Parathyroid adenoma (tissue), 2 donors: ENCODE results near the gene CFAP54.

Experiments used
- H2AFZ ChIP-seq: fragments of 300-600 bp; sonication (generic); one replicate; pipeline ENCODE4 v1.7.0; 2017; ENCODE audit warnings: antibody characterized with exemption, mild to moderate bottlenecking
- H3K27ac ChIP-seq: fragments of 300-600 bp; sonication (generic); one replicate; pipeline ENCODE4 v1.7.0; 2017
- H3K27me3 ChIP-seq: fragments of 300-600 bp; sonication (generic); one replicate; pipeline ENCODE4 v1.7.0; 2017; ENCODE audit warnings: low read length; ENCODE audit not compliant: control insufficient read depth, insufficient read depth
- H3K36me3 ChIP-seq: fragments of 300-600 bp; sonication (generic); one replicate; pipeline ENCODE4 v1.7.0; 2017; ENCODE audit warnings: low read length; ENCODE audit not compliant: control insufficient read depth, insufficient read depth
- H3K4me1 ChIP-seq: fragments of 300-600 bp; sonication (generic); one replicate; pipeline ENCODE4 v1.7.0; 2017; ENCODE audit warnings: control low read depth
- H3K4me2 ChIP-seq: fragments of 300-600 bp; sonication (generic); one replicate; pipeline ENCODE4 v1.7.0; 2017; ENCODE audit warnings: low read length
- H3K4me3 ChIP-seq: fragments of 300-600 bp; sonication (generic); one replicate; pipeline ENCODE4 v1.7.0; 2017; ENCODE audit warnings: low read depth, low read length
- H3K79me2 ChIP-seq: fragments of 300-600 bp; sonication (generic); one replicate; pipeline ENCODE4 v1.7.0; 2017; ENCODE audit warnings: control low read depth
- H3K9ac ChIP-seq: fragments of 300-600 bp; sonication (generic); one replicate; pipeline ENCODE4 v1.7.0; 2017; ENCODE audit warnings: mild to moderate bottlenecking
- H3K9me3 ChIP-seq: fragments of 300-600 bp; sonication (generic); one replicate; pipeline ENCODE4 v1.7.0; 2017; ENCODE audit warnings: low read length; ENCODE audit not compliant: control insufficient read depth
- CTCF ChIP-seq: fragments of 300-600 bp; sonication (generic); IDR thresholded peaks from one replicate; pipeline ENCODE4 v1.7.0; 2017; ENCODE audit warnings: antibody characterized with exemption, mild to moderate bottlenecking
- donor health status: primary hyperparathyroidism.

CFAP54 gene

GRCh38 chr12:96862326-96862725, 372.9 kb downstream of the CFAP54 start:
- H3K27ac ChIP-seq: no peak overlapping the region
- H3K4me2 ChIP-seq: no peak overlapping the region
- H3K9me3 ChIP-seq: no peaks in the 10 kb centered on the region
- H3K9ac ChIP-seq: no peak overlapping the region
- H3K36me3 ChIP-seq: no peaks in the 10 kb centered on the region
- no peak overlapping the region for H3K4me3 ChIP-seq
- H3K79me2 ChIP-seq: no peaks in the 10 kb centered on the region
- H3K4me1 ChIP-seq: no peaks in the 10 kb centered on the region
- H3K27me3 ChIP-seq: no peaks in the 10 kb centered on the region
- TF ChIP-seq CTCF: no peak
- no peak overlapping the region for H2AFZ ChIP-seq

GRCh38 chr12:96864335-96864734, 375.0 kb downstream of the CFAP54 start:
- TF ChIP-seq CTCF: no peak
- Histone ChIP-seq H3K4me3 (no peak overlapping the region), H3K9ac (no peak overlapping the region), H3K4me2 (no peak overlapping the region), H3K27me3 (no peaks in the 10 kb centered on the region), H3K4me1 (no peaks in the 10 kb centered on the region), H3K79me2 (no peaks in the 10 kb centered on the region), H2AFZ (no peak overlapping the region), H3K36me3 (no peaks in the 10 kb centered on the region), H3K27ac (no peak overlapping the region), H3K9me3 (no peaks in the 10 kb centered on the region)

- no peaks in the 10 kb centered on the region for H3K9me3 ChIP-seq
- H3K4me3 ChIP-seq: no peak overlapping the region
- no peak overlapping the region for H2AFZ ChIP-seq
- H3K79me2 ChIP-seq: no peaks in the 10 kb centered on the region
- H3K36me3 ChIP-seq: no peaks in the 10 kb centered on the region
- no peaks in the 10 kb centered on the region for H3K4me1 ChIP-seq
- no peak overlapping the region for H3K9ac ChIP-seq
- H3K27ac ChIP-seq: no peak overlapping the region
- no peak overlapping the region for H3K4me2 ChIP-seq
- H3K27me3 ChIP-seq: no peaks in the 10 kb centered on the region
- TF ChIP-seq CTCF: no peak
These were observed 377.6 kb downstream of the CFAP54 start for GRCh38 chr12:96866801-96867590.

GRCh38 chr12:96870946-96871345, 381.6 kb downstream of the CFAP54 start:
- Histone ChIP-seq H3K9me3 (no peaks in the 10 kb centered on the region), H3K4me2 (no peak overlapping the region), H3K4me1 (no peaks in the 10 kb centered on the region), H3K4me3 (no peak overlapping the region), H3K9ac (no peak overlapping the region), H3K79me2 (no peaks in the 10 kb centered on the region), H3K36me3 (no peaks in the 10 kb centered on the region), H2AFZ (no peak overlapping the region), H3K27ac (no peak overlapping the region), H3K27me3 (no peaks in the 10 kb centered on the region)
- TF ChIP-seq CTCF: no peak

- no peak overlapping the region for H2AFZ ChIP-seq
- TF ChIP-seq CTCF: no peak
- H3K79me2 ChIP-seq: no peaks in the 10 kb centered on the region
- H3K4me2 ChIP-seq: no peak overlapping the region
- H3K4me3 ChIP-seq: no peak overlapping the region
- H3K9ac ChIP-seq: no peak overlapping the region
- H3K9me3 ChIP-seq: no peaks in the 10 kb centered on the region
- no peaks in the 10 kb centered on the region for H3K4me1 ChIP-seq
- no peak overlapping the region for H3K27ac ChIP-seq
- H3K36me3 ChIP-seq: no peaks in the 10 kb centered on the region
- H3K27me3 ChIP-seq: no peaks in the 10 kb centered on the region
These were observed 383.6 kb downstream of the CFAP54 start for GRCh38 chr12:96872961-96873360.
